Natural killer cell (primary cell): ENCODE results near the gene OAS1. TPM values are rescaled to one million over a fixed set of nuclear protein-coding genes. Genes with fewer than 3 reads are reported as not detected.

Experiments
- ATAC-seq, 3 donors: fragments of 150-1000 bp in 2 of 3; fragments of 200-7000 bp in 1 of 3; cut with Tn5 transposase; 1 replicate in 1 of 3; 2 replicates in 2 of 3; pipeline ENCODE4 v1.10.0; 2021; ENCODE audit warnings: mild to moderate bottlenecking in 2 of 3, moderate library complexity in 2 of 3
- DNase-seq, 2 donors: peaks; one replicate each; pipeline versions ENCODE4 v3.0.0 to v3.0.0-alpha.2; 2013 to 2021; ENCODE audit warnings: mixed read lengths in 1 of 2
- H3K27ac ChIP-seq: one replicate; pipeline ENCODE4 v1.5.1; 2013; ENCODE audit warnings: mild to moderate bottlenecking, low read length
- H3K27me3 ChIP-seq: one replicate; pipeline ENCODE4 v1.6.1; 2013; ENCODE audit warnings: low read length; ENCODE audit not compliant: control insufficient read depth, insufficient read depth
- H3K36me3 ChIP-seq: one replicate; pipeline ENCODE4 v1.6.1; 2013; ENCODE audit warnings: low read length; ENCODE audit not compliant: control insufficient read depth, insufficient read depth
- H3K4me1 ChIP-seq: one replicate; pipeline ENCODE4 v1.6.1; 2013; ENCODE audit warnings: low read length; ENCODE audit not compliant: control insufficient read depth, insufficient read depth
- H3K4me3 ChIP-seq: one replicate; pipeline ENCODE4 v1.5.1; 2013; ENCODE audit warnings: low read length
- H3K9me3 ChIP-seq: one replicate; pipeline ENCODE4 v1.6.1; 2013; ENCODE audit warnings: low read length; ENCODE audit not compliant: control insufficient read depth, insufficient read depth
- H3K27ac Mint-ChIP-seq, 2 donors: one replicate each; pipeline ENCODE4 v1.8.0; 2022; ENCODE audit warnings: mild to moderate bottlenecking in 2 of 2, mixed read lengths in 2 of 2, moderate library complexity in 1 of 2
- H3K27me3 Mint-ChIP-seq, 2 donors: one replicate each; pipeline ENCODE4 v1.8.0; 2022; ENCODE audit warnings: low read depth in 2 of 2, mixed read lengths in 2 of 2
- H3K36me3 Mint-ChIP-seq: one replicate; pipeline ENCODE4 v1.8.0; 2022; ENCODE audit warnings: mixed read lengths
- H3K4me1 Mint-ChIP-seq, 2 donors: one replicate each; pipeline ENCODE4 v1.8.0; 2022; ENCODE audit warnings: mixed read lengths in 2 of 2
- H3K4me3 Mint-ChIP-seq: one replicate; pipeline ENCODE4 v1.8.0; 2022; ENCODE audit warnings: mild to moderate bottlenecking, moderate library complexity, mixed read lengths
- H3K9me3 Mint-ChIP-seq, 2 donors: one replicate each; pipeline ENCODE4 v1.8.0; 2022; ENCODE audit warnings: mixed read lengths in 2 of 2
- WGBS: methylation state at CpG from one replicate; pipeline ENCODE4 v1.1.7; 2013; ENCODE audit warnings: missing lambda C conversion rate; ENCODE audit not compliant: insufficient coverage; 5-methylcytosine and 5-hydroxymethylcytosine counted together
- intact Hi-C: fragments of 100-400 bp; cut with micrococcal nuclease; formaldehyde crosslinking; loops from one replicate; pipeline ENCODE4 v1.14.2; 2022
- total RNA-seq, 4 donors: library from RNA; stranded (reverse); fragments of 120-200 nt in 1 of 4; gene quantifications; one replicate each; pipeline versions ENCODE4 v1.2.3 to v1.2.4, GENCODE V29; 2013 to 2022
- TF ChIP-seq, protein P1 (sequence below): fragments of 200-600 bp; IDR thresholded peaks from one replicate; pipeline ENCODE4 v1.8.0; 2022; ENCODE audit warnings: antibody characterized with exemption

Gene OAS1
- total RNA-seq, 3 donors from 2014 or later (not counting 1 experiment from before 2014, with no cell fraction given): 12.4 to 21.1 (median 16.5) TPM

DNA sequence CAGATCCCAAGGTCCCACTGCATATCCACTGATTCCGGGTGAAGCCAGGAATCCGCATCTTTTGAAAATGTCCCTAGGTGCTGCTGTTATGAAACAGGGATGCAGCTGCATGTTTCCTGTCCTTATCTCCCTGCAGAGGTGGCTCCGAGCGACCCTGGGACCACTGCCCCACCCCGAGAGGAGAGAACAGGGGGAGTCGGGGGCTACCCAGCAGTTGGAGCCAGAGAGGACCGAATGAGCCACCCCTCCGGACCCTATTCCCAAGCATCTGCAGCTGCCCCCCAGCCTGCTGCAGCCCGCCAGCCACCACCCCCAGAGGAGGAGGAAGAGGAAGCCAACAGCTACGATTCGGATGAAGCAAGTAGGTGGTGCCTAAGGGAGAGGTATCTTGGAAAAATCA is 30.3 kb upstream of the OAS1 start:
- Mint-ChIP-seq H3K4me1 (no peaks in the 10 kb centered on the region), H3K27me3 (peaks cover 26 to 61% of the 10 kb centered on the region in 2 donors), H3K4me3 (no peak overlapping the region), H3K36me3 (no peaks in the 10 kb centered on the region), H3K27ac (no peak overlapping the region), H3K9me3 (no peaks in the 10 kb centered on the region)
- DNase-seq (no peak), ATAC-seq (no peak)
- Histone ChIP-seq H3K27ac (no peak overlapping the region), H3K27me3 (peaks cover 10% of the 10 kb centered on the region), H3K9me3 (no peaks in the 10 kb centered on the region), H3K4me3 (no peak overlapping the region), H3K4me1 (no peaks in the 10 kb centered on the region), H3K36me3 (no peaks in the 10 kb centered on the region)
- 70% methylated on average over 9 of the region's 11 CpGs for WGBS
- intact Hi-C loops: no loop called here
- TF ChIP-seq, protein P1, sequence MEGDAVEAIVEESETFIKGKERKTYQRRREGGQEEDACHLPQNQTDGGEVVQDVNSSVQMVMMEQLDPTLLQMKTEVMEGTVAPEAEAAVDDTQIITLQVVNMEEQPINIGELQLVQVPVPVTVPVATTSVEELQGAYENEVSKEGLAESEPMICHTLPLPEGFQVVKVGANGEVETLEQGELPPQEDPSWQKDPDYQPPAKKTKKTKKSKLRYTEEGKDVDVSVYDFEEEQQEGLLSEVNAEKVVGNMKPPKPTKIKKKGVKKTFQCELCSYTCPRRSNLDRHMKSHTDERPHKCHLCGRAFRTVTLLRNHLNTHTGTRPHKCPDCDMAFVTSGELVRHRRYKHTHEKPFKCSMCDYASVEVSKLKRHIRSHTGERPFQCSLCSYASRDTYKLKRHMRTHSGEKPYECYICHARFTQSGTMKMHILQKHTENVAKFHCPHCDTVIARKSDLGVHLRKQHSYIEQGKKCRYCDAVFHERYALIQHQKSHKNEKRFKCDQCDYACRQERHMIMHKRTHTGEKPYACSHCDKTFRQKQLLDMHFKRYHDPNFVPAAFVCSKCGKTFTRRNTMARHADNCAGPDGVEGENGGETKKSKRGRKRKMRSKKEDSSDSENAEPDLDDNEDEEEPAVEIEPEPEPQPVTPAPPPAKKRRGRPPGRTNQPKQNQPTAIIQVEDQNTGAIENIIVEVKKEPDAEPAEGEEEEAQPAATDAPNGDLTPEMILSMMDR: no peak

DNA sequence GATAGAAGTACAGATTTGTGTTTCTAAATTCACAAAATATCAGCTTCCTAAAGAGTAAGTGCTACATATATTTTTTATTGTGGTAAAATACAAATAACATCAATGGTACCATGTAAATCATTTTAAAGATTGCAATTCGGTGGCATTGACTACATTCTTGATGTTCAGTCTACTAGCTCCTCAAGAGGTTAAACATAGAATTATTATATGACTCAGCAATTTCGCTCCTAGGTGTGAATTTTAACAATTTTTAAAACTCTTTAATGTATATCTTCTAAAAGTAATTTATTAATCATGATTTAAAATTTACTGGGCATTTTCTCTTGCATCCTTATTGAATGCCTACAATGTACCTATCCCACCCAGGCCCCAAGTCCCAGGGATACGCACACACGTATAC is 29.8 kb upstream of the OAS1 start:
- no peaks in the 10 kb centered on the region for H3K36me3 ChIP-seq
- H3K9me3 ChIP-seq: no peaks in the 10 kb centered on the region
- no peak overlapping the region for H3K27ac ChIP-seq
- Mint-ChIP-seq H3K4me3 (no peak overlapping the region), H3K4me1 (no peaks in the 10 kb centered on the region), H3K27me3 (peaks cover 24 to 65% of the 10 kb centered on the region in 2 donors), H3K27ac (no peak overlapping the region), H3K9me3 (no peaks in the 10 kb centered on the region), H3K36me3 (no peaks in the 10 kb centered on the region)
- intact Hi-C loops: no loop called here
- TF ChIP-seq, protein P1: no peak
- WGBS: 67% methylated on average over 3 of the region's 4 CpGs
- peaks cover 10% of the 10 kb centered on the region for H3K27me3 ChIP-seq
- H3K4me1 ChIP-seq: no peaks in the 10 kb centered on the region
- DNase-seq (no peak), ATAC-seq (no peak)
- no peak overlapping the region for H3K4me3 ChIP-seq

DNA sequence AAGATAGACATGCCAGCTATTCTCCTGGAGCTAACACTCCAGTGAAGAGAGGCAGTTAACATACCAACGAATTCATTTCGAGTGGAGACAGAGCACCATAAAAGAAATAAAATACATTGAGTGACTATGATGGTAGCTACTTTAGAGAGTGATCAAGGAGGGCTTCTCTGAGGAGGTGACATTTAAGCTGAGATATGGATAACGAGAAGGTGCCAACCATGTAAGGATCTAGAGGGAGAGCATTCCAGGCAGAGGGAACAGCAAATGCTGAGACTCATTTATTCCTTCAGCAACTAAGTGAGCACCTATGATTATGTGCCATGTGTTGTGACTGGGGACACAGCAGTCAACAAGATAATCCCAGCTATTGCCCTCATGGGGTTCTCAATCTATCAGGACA is 28.3 kb upstream of the OAS1 start:
- Histone ChIP-seq H3K27ac (no peak overlapping the region), H3K4me3 (no peak overlapping the region), H3K9me3 (no peaks in the 10 kb centered on the region), H3K36me3 (no peaks in the 10 kb centered on the region), H3K4me1 (no peaks in the 10 kb centered on the region), H3K27me3 (peaks cover 10% of the 10 kb centered on the region)
- Mint-ChIP-seq H3K9me3 (no peaks in the 10 kb centered on the region), H3K4me3 (no peak overlapping the region), H3K36me3 (no peaks in the 10 kb centered on the region), H3K27ac (no peak overlapping the region), H3K4me1 (no peaks in the 10 kb centered on the region), H3K27me3 (peaks cover 19 to 66% of the 10 kb centered on the region in 2 donors)
- intact Hi-C loops: no loop called here
- TF ChIP-seq, protein P1: no peak
- WGBS: 83% methylated on average over 3 of the region's 3 CpGs
- ATAC-seq: no peak
- DNase-seq: no peak

DNA sequence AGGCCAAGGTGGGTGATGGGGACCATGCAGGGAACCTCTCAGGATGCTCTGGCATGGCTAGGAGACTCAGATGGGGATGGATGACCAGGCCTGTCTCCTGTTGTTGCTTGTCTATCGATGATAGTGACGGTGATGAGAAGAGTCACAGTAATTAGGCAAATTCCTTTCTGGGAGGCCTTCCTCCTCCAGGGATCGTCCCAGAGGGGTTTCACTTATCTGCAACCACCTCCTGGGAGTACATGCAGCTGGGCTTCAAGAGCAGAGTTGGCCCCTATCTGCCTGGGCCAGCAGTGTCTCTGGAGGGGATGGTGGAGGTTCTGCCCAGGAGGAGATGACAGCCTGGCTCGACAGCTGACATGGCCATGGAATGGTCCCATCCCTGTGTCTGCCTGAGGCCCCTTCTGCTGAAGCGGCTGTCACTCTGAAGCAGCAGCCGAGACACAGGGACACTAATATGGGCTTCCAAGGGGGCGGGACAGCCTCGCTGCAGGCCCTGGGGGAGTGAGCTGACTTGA is 27.5 kb upstream of the OAS1 start:
- ATAC-seq: no peak
- no peaks in the 10 kb centered on the region for H3K9me3 Mint-ChIP-seq
- 88% methylated on average over 8 of the region's 8 CpGs for WGBS
- H3K36me3 ChIP-seq: no peaks in the 10 kb centered on the region
- intact Hi-C loops: no loop called here
- no peaks in the 10 kb centered on the region for H3K4me1 ChIP-seq
- no peak overlapping the region for H3K4me3 Mint-ChIP-seq
- no peak for DNase-seq
- H3K27ac Mint-ChIP-seq: no peak overlapping the region
- TF ChIP-seq, protein P1: no peak
- H3K4me1 Mint-ChIP-seq: no peaks in the 10 kb centered on the region
- peaks cover 10% of the 10 kb centered on the region for H3K27me3 ChIP-seq
- no peak overlapping the region for H3K27ac ChIP-seq
- H3K9me3 ChIP-seq: no peaks in the 10 kb centered on the region
- H3K27me3 Mint-ChIP-seq: peaks cover 20 to 61% of the 10 kb centered on the region in 2 donors
- H3K36me3 Mint-ChIP-seq: no peaks in the 10 kb centered on the region
- H3K4me3 ChIP-seq: no peak overlapping the region
